ENCODE results near the gene LDLRAD1.
"Not testable (repeated sequence)": the region's sequence is repeated elsewhere in the genome, so short reads cannot be mapped to it uniquely, and the experiment has no call there.

Gene LDLRAD1

GRCh38 chr1:54017979-54018378 is at the start of gene LDLRAD1:
Gene LDLRAD1, minus strand, starts transcription at chr1:54018186. Its CDS starts 74 bp downstream, at chr1:54018112.
- FAIRE-seq = no peak

GRCh38 chr1:54064299-54064698 is 46.3 kb upstream of the LDLRAD1 start:
- FAIRE-seq = no peak

- no peak for FAIRE-seq
Observed at GRCh38 chr1:54054438-54054749, 36.4 kb upstream of the LDLRAD1 start.

- no peak for FAIRE-seq
Observed at GRCh38 chr1:54053745-54054437, 35.9 kb upstream of the LDLRAD1 start.

GRCh38 chr1:54052934-54053744 is 35.2 kb upstream of the LDLRAD1 start, which contains the start of the genes TCEANC2 and TMEM59:
Gene TCEANC2, plus strand, starts transcription at chr1:54053608. Its CDS starts 815 bp downstream, at chr1:54054423.
Gene TMEM59, minus strand, starts transcription at chr1:54053204. Its CDS starts 16 bp downstream, at chr1:54053188.
- FAIRE-seq = peak; percentile 98

- no peak for FAIRE-seq
Observed at GRCh38 chr1:54052431-54052933, 34.5 kb upstream of the LDLRAD1 start.

- no peak for FAIRE-seq
Observed at GRCh38 chr1:54051933-54052430, 34.0 kb upstream of the LDLRAD1 start.

GRCh38 chr1:54050435-54050834 is 32.4 kb upstream of the LDLRAD1 start:
- not testable (repeated sequence) for FAIRE-seq

- no peak for FAIRE-seq
Observed at GRCh38 chr1:54047384-54048305, 29.7 kb upstream of the LDLRAD1 start.

GRCh38 chr1:54046671-54047383 is 28.8 kb upstream of the LDLRAD1 start:
- no peak for FAIRE-seq

- FAIRE-seq = no peak
Observed at GRCh38 chr1:54045496-54045895, 27.5 kb upstream of the LDLRAD1 start.

- peak; percentile 27 for FAIRE-seq
Observed at GRCh38 chr1:54041806-54042205, 23.8 kb upstream of the LDLRAD1 start.

GRCh38 chr1:54037476-54037875 is 19.5 kb upstream of the LDLRAD1 start:
- FAIRE-seq = no peak

GRCh38 chr1:54028306-54029251 is 10.6 kb upstream of the LDLRAD1 start:
- no peak for FAIRE-seq

GRCh38 chr1:54027848-54028247 is 9.9 kb upstream of the LDLRAD1 start:
- no peak for FAIRE-seq

- FAIRE-seq = not testable (repeated sequence)
Observed at GRCh38 chr1:54024811-54025210, 6.8 kb upstream of the LDLRAD1 start.

- FAIRE-seq = no peak
Observed at GRCh38 chr1:54024358-54024757, 6.4 kb upstream of the LDLRAD1 start.

GRCh38 chr1:54019562-54020176 is 1.7 kb upstream of the LDLRAD1 start:
- FAIRE-seq = not testable (repeated sequence)

- FAIRE-seq = no peak
Observed at GRCh38 chr1:54018635-54019034, 649 bp upstream of the LDLRAD1 start.

Data from G401.6 (cell line).